Choroid plexus epithelial cell (primary cell): ENCODE measurements around the gene NPAS4.
A peak's percentile ranks its signal among the peaks of the same experiment; 100 is the strongest.
"Not testable (repeated sequence)": the region's sequence is repeated elsewhere in the genome, so short reads cannot be mapped to it uniquely, and the experiment has no call there.

Experiments
- DNase-seq: peaks from one replicate; pipeline ENCODE4 v3.0.0-alpha.2; 2010; ENCODE audit warnings: low read depth
- H3K4me3 ChIP-seq: 2 replicates; pipeline ENCODE4 v1.5.1; 2011; ENCODE audit warnings: low read depth, mild to moderate bottlenecking, control low read depth, low read length, moderate library complexity
- TF ChIP-seq, protein P1 (sequence below): conservative IDR thresholded peaks from 2 replicates; pipeline ENCODE4 v1.5.1; 2011; ENCODE audit warnings: low read depth, mild to moderate bottlenecking, control low read depth, inconsistent platforms, low read length, moderate library complexity

Gene NPAS4

DNA sequence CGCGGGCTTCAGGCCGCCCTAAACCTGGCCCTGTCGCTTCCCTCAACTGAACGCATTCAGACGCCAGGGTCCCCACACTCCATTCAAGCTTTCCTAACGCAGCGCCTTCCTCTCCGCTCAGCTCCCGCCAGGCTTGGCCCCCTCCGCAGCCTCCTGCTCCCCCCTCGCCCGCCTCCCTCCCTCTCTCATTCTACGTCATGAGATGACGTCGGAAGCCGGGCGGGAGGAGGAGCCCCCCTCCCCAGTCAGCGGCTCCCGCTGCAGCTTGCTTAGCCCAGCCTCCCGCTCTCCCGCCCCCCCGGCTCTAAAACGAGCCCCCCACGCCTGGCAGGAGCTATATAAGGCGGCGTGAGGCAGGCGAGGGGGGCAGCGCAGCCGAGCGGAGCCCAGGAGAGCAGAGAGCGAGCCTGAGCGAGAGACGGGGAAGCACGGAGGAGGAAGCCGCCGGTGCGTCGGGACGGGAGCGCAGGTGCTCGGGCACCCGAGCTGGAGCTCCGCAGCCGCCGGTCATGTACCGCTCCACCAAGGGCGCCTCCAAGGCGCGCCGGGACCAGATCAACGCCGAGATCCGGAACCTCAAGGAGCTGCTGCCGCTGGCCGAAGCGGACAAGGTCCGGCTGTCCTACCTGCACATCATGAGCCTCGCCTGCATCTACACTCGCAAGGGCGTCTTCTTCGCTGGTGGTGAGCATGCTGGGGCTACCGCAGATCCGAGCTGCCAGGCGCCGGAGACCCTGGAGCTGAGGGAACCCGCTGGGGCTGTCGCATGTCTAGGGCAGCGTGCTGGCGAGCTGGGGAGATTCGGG, at the start of gene NPAS4:
Gene NPAS4, plus strand, starts transcription at position 365 of the 806 bp plus-strand sequence. Its CDS starts 145 bp downstream, at position 510.
- TF ChIP-seq, protein P1, sequence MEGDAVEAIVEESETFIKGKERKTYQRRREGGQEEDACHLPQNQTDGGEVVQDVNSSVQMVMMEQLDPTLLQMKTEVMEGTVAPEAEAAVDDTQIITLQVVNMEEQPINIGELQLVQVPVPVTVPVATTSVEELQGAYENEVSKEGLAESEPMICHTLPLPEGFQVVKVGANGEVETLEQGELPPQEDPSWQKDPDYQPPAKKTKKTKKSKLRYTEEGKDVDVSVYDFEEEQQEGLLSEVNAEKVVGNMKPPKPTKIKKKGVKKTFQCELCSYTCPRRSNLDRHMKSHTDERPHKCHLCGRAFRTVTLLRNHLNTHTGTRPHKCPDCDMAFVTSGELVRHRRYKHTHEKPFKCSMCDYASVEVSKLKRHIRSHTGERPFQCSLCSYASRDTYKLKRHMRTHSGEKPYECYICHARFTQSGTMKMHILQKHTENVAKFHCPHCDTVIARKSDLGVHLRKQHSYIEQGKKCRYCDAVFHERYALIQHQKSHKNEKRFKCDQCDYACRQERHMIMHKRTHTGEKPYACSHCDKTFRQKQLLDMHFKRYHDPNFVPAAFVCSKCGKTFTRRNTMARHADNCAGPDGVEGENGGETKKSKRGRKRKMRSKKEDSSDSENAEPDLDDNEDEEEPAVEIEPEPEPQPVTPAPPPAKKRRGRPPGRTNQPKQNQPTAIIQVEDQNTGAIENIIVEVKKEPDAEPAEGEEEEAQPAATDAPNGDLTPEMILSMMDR, result no peak
- no peak for DNase-seq
- no peak within 1 kb of the TSS for H3K4me3 ChIP-seq

DNA sequence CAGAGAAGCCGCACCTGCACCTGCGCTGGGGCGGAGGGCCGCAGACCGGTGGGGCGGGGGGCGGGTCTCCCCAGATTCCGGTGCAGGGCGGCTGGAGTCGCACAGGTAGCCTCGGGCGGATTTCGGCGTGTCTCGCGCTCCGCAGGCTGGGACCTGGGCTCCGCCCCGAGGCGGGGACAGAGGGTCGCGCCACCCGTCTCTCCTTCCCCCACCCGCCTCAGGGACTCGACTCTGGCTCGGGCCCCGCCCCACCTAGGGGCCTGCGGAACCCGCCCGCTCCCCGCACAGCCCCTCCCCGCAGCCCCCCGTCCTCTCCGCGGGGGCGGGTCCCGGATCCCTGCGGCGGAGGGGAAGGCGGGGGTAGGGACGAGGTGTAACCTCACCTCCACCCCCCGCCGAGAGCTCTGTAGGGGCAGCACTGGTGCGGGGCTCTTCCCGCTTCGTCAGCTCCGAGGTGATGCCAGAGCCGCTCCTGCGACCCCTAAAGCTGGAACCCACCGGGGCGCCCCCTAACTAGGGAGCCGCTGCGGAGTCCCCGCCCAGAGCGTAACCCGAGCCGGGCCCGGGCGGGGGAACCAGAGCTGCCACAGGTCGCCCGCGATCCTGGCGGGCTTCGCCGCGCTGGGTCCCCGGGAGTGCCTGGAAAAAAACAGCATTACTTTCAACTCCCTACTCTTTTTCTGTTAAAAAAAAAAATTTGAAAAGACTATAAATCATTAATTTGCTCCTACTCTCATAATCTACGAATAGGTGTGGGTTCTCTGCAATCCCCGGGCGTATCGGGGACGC, 49.0 kb upstream of the NPAS4 start, which contains the start of gene SLC29A2:
Gene SLC29A2, minus strand, starts transcription at position 134 of the 789 bp plus-strand sequence. CDS start 169 bp downstream, outside the sequence.
- TF ChIP-seq, protein P1, result no peak
- no peak for DNase-seq
- H3K4me3 ChIP-seq, result peak within 1 kb of the TSS; percentile 74

DNA sequence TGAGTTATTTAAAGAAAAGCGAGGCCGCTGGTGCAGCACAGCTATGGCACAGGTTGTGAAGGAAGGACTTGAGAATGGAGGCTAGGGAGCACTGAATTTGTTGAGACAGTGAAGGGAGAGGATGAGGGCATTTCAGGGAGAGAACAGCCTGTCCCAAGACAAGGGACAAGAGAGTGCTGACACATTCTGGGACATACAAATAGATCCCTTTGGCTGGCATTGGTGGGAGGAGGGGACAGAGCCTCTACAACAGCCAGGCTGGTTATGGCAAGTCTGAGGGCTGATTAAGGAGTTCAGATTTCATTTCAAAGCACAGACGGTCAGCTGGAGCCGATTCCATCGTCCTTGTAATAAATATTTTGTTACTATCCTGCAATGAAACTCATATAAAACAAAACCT, 47.6 kb upstream of the NPAS4 start:
- DNase-seq, result no peak
- TF ChIP-seq, protein P1, result no peak
- no peak overlapping the region for H3K4me3 ChIP-seq

DNA sequence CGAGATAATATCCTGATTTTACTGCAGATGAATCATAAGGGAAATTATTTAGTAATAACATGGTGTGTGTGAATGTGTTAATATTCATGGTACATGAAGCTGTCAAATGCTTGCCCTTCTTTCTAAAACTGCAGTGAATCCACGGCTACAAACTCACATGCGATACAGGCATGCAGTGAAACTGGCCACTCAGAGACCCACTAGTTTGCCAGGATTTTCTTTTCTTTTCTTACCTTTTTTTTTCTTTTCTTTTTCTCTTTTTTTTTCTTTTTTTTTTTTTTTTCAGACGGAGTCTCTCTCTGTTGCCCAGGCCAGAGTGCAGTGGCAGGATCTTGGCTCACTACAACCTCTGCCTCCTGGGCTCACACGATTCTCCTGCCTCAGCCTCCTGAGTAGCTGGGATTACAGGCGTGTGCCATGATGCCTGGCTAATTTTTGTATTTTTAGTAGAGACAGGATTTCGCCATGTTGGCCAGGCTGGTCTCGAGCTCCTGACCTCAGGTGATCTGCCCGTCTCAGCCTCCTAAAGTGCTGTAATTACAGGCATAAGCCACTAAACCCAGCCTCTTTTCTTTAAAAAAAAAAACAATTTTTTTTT, 47.0 kb upstream of the NPAS4 start:
- DNase-seq, H3K4me3 ChIP-seq: not testable (repeated sequence)

DNA sequence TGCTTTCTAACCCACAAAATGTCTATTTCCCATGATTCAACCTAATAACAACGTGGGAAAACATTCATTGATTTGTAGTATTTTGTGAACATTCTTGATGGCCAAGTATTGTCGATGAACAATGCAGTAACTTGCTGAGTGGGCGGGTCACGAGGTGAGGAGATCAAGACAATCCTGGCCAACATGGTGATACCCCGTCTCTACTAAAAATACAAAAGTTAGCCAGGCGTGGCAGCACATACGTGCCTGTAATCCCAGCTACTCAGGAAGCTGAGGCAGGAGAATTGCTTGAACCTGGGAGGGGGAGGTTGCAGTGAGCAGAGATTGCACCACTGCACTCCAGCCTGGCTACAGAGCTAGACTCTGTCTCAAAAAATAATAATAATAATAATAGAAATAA, 40.6 kb upstream of the NPAS4 start:
- H3K4me3 ChIP-seq, DNase-seq: not testable (repeated sequence)

DNA sequence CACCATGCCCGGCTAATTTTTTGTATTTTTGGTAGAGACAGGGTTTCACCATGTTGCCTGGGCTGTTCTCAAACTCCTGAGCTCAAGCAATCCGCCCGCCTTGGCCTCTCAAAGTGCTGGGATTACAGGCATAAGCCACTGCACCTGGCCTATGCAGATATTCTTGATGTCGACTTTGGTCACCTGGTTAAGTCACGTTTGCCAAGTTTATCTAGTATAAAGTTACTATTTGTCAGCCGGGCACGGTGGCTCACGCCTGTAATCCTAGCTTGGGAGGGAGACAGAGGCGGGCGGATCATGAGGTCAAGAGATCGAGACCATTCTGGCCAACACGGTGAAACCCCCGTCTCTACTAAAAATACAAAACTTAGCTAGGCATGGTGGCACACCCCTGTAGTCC, 36.5 kb upstream of the NPAS4 start:
- H3K4me3 ChIP-seq, result not testable (repeated sequence)

DNA sequence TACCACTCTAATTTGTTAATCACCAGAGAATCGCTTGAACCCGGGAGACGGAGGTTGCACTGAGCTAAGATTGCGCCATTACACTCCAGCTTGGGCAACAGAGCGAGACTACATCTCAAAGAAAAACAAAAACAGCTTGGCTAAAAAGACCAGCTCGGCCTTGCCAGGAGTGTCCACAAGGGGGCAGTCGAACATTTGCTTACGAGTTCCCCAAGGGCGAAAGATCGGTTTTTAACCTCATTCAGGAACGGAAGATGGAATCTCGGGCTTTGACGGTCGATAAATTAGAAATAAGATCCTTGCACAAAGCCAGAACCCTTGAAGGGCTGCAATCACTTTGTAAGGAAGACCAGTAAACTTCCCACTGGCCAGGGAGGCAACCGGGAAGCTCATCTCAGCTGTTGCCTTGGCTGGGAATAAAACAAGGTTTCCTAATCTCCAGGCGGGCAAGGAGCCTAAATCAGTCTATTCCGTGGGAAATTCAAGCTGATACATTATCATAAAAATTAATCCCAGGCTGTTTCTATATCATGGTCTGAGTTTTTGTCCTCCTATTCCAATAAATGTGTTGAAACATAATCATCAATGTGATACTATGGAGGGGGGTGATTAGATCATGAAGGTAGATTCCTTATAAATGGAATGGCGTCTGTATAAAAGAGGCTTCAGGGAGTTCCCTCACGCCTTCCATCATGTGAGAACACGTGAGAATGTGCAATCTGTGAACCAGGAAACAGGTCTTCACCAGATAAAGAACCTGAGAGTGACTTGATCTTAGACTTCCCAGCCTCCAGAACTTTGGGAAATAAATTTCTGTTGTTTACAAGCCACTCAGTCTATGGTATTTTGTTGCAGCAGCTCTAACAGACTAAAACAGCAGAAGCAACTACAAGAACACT, 34.4 kb upstream of the NPAS4 start:
- DNase-seq, result peak; percentile 93
- TF ChIP-seq, protein P1, result peak; percentile 96
- peak overlapping the region; percentile 39 for H3K4me3 ChIP-seq

More for the DNA sequence above, 36.5 kb upstream of the NPAS4 start:
- DNase-seq, result not testable (repeated sequence)
